ENCODE measurements around the gene ASS1.

Gene ASS1

DNA sequence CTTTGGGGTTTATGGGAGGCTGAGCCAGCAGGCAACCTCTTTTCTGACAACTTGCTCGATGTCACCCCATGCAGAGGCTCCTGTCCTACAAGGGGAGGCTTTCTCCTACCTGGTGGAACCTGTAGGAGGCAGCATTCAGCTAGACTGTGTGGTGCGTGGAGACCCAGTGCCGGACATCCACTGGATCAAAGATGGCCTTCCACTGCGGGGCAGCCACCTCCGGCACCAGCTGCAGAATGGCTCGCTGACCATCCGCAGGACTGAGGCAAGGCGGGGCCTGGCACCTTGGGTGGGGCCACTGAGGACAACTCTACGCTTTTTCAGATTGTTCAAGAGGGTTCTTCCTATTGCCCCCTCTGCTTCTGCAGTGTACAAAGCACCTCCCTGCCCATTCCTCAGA, 36.1 kb upstream of the ASS1 start:
- H3K18ac ChIP-seq (ENCODE audit: low read depth in 1 of 2, low read length in 2 of 2) = no peak overlapping the region
- DNase-seq = no peak
- H2BK12ac ChIP-seq (ENCODE audit: low read length in 2 of 2) = no peak overlapping the region
- no peaks in the 10 kb centered on the region for H3K4me1 ChIP-seq (ENCODE audit: control insufficient read depth, insufficient read depth, low read depth, low read length)
- H3K9me3 ChIP-seq (ENCODE audit: control insufficient read depth, low read length) = peaks cover 8% of the 10 kb centered on the region
- H3K9ac ChIP-seq (ENCODE audit: low read length) = no peak overlapping the region
- no peak overlapping the region for H4K91ac ChIP-seq (ENCODE audit: low read length)
- H3K4me3 ChIP-seq (ENCODE audit: insufficient read depth in 1 of 2, low read depth in 1 of 2, low read length in 2 of 2) = peak overlapping the region in 1 of 2 experiments; percentile 14
- H2BK5ac ChIP-seq (ENCODE audit: low read depth, low read length, poor library complexity, severe bottlenecking) = no peak overlapping the region
- H3K23ac ChIP-seq (ENCODE audit: low read length in 2 of 2) = no peak overlapping the region
- H3K27me3 ChIP-seq (ENCODE audit: control insufficient read depth in 1 of 2, insufficient read depth in 1 of 2, low read length in 2 of 2) = peaks cover 0 to 47% of the 10 kb centered on the region in 2 experiments
- 83% methylated on average over 9 of the region's 9 CpGs for WGBS
- no peak overlapping the region for H2BK15ac ChIP-seq (ENCODE audit: low read depth, poor library complexity, severe bottlenecking)
- H2BK120ac ChIP-seq (ENCODE audit: low read depth, low read length) = no peak overlapping the region
- no peak overlapping the region for H2AFZ ChIP-seq (ENCODE audit: low read depth, low read length)
- H3K36me3 ChIP-seq (ENCODE audit: control insufficient read depth in 1 of 2, insufficient read depth in 2 of 2, low read depth in 1 of 2, low read length in 2 of 2) = no peaks in the 10 kb centered on the region
- H3K27ac ChIP-seq (ENCODE audit: low read length, poor library complexity, severe bottlenecking) = no peak overlapping the region
- H2AK5ac ChIP-seq (ENCODE audit: low read length, severe bottlenecking) = no peak overlapping the region
- no peaks in the 10 kb centered on the region for H3K79me1 ChIP-seq (replicated peaks; ENCODE audit: low read length, poor library complexity, severe bottlenecking)
- H4K8ac ChIP-seq (ENCODE audit: low read length) = no peak overlapping the region
- no peak overlapping the region for H3K14ac ChIP-seq (ENCODE audit: low read length in 2 of 2)
- no peak overlapping the region for H3K4me2 ChIP-seq (ENCODE audit: low read length, poor library complexity, severe bottlenecking)
- H3K4ac ChIP-seq (ENCODE audit: low read depth in 1 of 2, low read length in 2 of 2) = no peak overlapping the region

DNA sequence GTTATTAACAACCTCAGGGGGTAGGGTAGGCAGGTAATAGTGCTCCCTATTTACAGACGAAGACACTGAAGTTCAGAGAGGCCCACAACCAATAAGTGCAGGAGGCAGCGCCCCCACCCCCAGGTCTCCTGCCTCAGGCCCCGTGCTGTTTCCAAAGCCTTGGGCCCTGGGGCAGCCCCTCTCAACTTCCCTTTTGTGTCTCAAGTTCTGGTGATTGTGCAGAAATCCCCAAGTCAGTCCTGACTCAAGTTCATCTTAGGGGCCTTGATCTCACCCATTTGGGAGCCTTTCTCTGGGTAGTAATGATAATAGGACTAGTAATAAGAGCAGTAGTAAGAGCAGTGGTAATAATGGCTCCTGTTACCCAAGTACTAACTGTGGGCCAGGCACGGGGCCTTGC, 35.5 kb upstream of the ASS1 start:
- Histone ChIP-seq H3K9me3 (ENCODE audit: control insufficient read depth, low read length) (peaks cover 8% of the 10 kb centered on the region), H4K91ac (ENCODE audit: low read length) (no peak overlapping the region), H3K27me3 (ENCODE audit: control insufficient read depth in 1 of 2, insufficient read depth in 1 of 2, low read length in 2 of 2) (peaks cover 0 to 47% of the 10 kb centered on the region in 2 experiments), H3K23ac (ENCODE audit: low read length in 2 of 2) (peak overlapping the region in 1 of 2 experiments; percentile 25), H3K27ac (ENCODE audit: low read length, poor library complexity, severe bottlenecking) (no peak overlapping the region), H3K9ac (ENCODE audit: low read length) (no peak overlapping the region), H2AFZ (ENCODE audit: low read depth, low read length) (no peak overlapping the region), H3K4me3 (ENCODE audit: insufficient read depth in 1 of 2, low read depth in 1 of 2, low read length in 2 of 2) (no peak overlapping the region), H3K4me1 (ENCODE audit: control insufficient read depth, insufficient read depth, low read depth, low read length) (no peaks in the 10 kb centered on the region), H4K8ac (ENCODE audit: low read length) (no peak overlapping the region), H3K79me1 (replicated peaks; ENCODE audit: low read length, poor library complexity, severe bottlenecking) (no peaks in the 10 kb centered on the region), H3K14ac (ENCODE audit: low read length in 2 of 2) (no peak overlapping the region), H3K4ac (ENCODE audit: low read depth in 1 of 2, low read length in 2 of 2) (no peak overlapping the region), H2BK12ac (ENCODE audit: low read length in 2 of 2) (no peak overlapping the region), H3K18ac (ENCODE audit: low read depth in 1 of 2, low read length in 2 of 2) (no peak overlapping the region), H3K36me3 (ENCODE audit: control insufficient read depth in 1 of 2, insufficient read depth in 2 of 2, low read depth in 1 of 2, low read length in 2 of 2) (no peaks in the 10 kb centered on the region), H2BK120ac (ENCODE audit: low read depth, low read length) (no peak overlapping the region), H2AK5ac (ENCODE audit: low read length, severe bottlenecking) (no peak overlapping the region), H3K4me2 (ENCODE audit: low read length, poor library complexity, severe bottlenecking) (no peak overlapping the region), H2BK15ac (ENCODE audit: low read depth, poor library complexity, severe bottlenecking) (no peak overlapping the region), H2BK5ac (ENCODE audit: low read depth, low read length, poor library complexity, severe bottlenecking) (no peak overlapping the region)
- no peak for DNase-seq
- 98% methylated on average over 4 of the region's 4 CpGs for WGBS

DNA sequence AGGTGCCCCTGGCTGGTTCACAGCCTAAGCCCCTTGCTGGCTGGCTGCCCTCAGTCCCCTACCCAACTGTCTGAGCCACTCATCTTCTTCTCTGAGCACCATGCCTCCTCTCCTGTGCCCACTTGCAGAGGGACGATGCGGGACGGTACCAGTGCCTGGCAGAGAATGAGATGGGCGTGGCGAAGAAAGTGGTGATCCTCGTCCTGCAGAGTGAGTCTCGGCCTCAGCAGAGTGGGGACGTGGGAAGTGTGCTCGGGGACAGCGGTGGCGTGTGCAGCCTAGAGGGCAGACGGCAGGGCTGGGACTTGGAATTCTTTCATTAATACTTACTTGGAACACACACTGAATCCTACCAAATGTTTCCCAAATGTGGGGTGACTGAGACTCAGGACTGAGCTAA, 34.3 kb upstream of the ASS1 start:
- Histone ChIP-seq H2BK15ac (ENCODE audit: low read depth, poor library complexity, severe bottlenecking) (no peak overlapping the region), H3K27me3 (ENCODE audit: control insufficient read depth in 1 of 2, insufficient read depth in 1 of 2, low read length in 2 of 2) (peaks cover 0 to 38% of the 10 kb centered on the region in 2 experiments), H3K9me3 (ENCODE audit: control insufficient read depth, low read length) (peaks cover 8% of the 10 kb centered on the region), H3K14ac (ENCODE audit: low read length in 2 of 2) (no peak overlapping the region), H3K23ac (ENCODE audit: low read length in 2 of 2) (no peak overlapping the region), H4K8ac (ENCODE audit: low read length) (no peak overlapping the region), H3K36me3 (ENCODE audit: control insufficient read depth in 1 of 2, insufficient read depth in 2 of 2, low read depth in 1 of 2, low read length in 2 of 2) (no peaks in the 10 kb centered on the region), H2AFZ (ENCODE audit: low read depth, low read length) (no peak overlapping the region), H4K91ac (ENCODE audit: low read length) (peak overlapping the region; percentile 54), H3K9ac (ENCODE audit: low read length) (no peak overlapping the region), H2BK120ac (ENCODE audit: low read depth, low read length) (no peak overlapping the region), H3K4me2 (ENCODE audit: low read length, poor library complexity, severe bottlenecking) (no peak overlapping the region), H3K18ac (ENCODE audit: low read depth in 1 of 2, low read length in 2 of 2) (no peak overlapping the region), H2AK5ac (ENCODE audit: low read length, severe bottlenecking) (no peak overlapping the region), H2BK5ac (ENCODE audit: low read depth, low read length, poor library complexity, severe bottlenecking) (no peak overlapping the region), H3K4me1 (ENCODE audit: control insufficient read depth, insufficient read depth, low read depth, low read length) (no peaks in the 10 kb centered on the region), H2BK12ac (ENCODE audit: low read length in 2 of 2) (no peak overlapping the region), H3K4me3 (ENCODE audit: insufficient read depth in 1 of 2, low read depth in 1 of 2, low read length in 2 of 2) (no peak overlapping the region), H3K4ac (ENCODE audit: low read depth in 1 of 2, low read length in 2 of 2) (no peak overlapping the region), H3K27ac (ENCODE audit: low read length, poor library complexity, severe bottlenecking) (no peak overlapping the region), H3K79me1 (replicated peaks; ENCODE audit: low read length, poor library complexity, severe bottlenecking) (no peaks in the 10 kb centered on the region)
- DNase-seq = no peak
- WGBS = 88% methylated on average over 12 of the region's 12 CpGs

DNA sequence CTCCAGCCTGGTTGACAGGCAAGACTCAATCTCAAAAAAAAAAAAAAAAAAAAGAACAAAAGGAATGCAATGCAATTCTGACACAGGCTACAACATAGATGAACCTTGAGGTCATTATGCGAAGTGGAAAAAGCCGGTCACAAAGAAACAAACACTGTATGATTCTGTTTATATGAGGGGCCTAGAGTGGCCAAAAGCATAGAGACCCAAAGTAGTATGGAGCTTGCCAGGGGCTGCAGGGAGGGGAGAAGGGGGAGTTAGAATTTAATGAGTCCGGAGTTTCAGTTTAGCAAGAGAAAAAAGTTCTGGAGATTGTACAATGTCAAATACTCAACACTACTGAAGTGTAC, 33.2 kb upstream of the ASS1 start:
- H3K79me1 ChIP-seq (replicated peaks; ENCODE audit: low read length, poor library complexity, severe bottlenecking) = no peaks in the 10 kb centered on the region
- no peak overlapping the region for H4K91ac ChIP-seq (ENCODE audit: low read length)
- H3K23ac ChIP-seq (ENCODE audit: low read length in 2 of 2) = no peak overlapping the region
- no peak overlapping the region for H2AFZ ChIP-seq (ENCODE audit: low read depth, low read length)
- H3K14ac ChIP-seq (ENCODE audit: low read length in 2 of 2) = no peak overlapping the region
- no peak overlapping the region for H3K4me2 ChIP-seq (ENCODE audit: low read length, poor library complexity, severe bottlenecking)
- no peak overlapping the region for H3K9ac ChIP-seq (ENCODE audit: low read length)
- no peak overlapping the region for H2BK120ac ChIP-seq (ENCODE audit: low read depth, low read length)
- no peak overlapping the region for H2BK15ac ChIP-seq (ENCODE audit: low read depth, poor library complexity, severe bottlenecking)
- 45% methylated on average over 2 of the region's 3 CpGs for WGBS
- H3K9me3 ChIP-seq (ENCODE audit: control insufficient read depth, low read length) = peaks cover 8% of the 10 kb centered on the region
- no peak overlapping the region for H4K8ac ChIP-seq (ENCODE audit: low read length)
- peak; percentile 56 for DNase-seq
- no peak overlapping the region for H3K4me3 ChIP-seq (ENCODE audit: insufficient read depth in 1 of 2, low read depth in 1 of 2, low read length in 2 of 2)
- no peaks in the 10 kb centered on the region for H3K4me1 ChIP-seq (ENCODE audit: control insufficient read depth, insufficient read depth, low read depth, low read length)
- H3K4ac ChIP-seq (ENCODE audit: low read depth in 1 of 2, low read length in 2 of 2) = no peak overlapping the region
- no peak overlapping the region for H2BK5ac ChIP-seq (ENCODE audit: low read depth, low read length, poor library complexity, severe bottlenecking)
- no peak overlapping the region for H2BK12ac ChIP-seq (ENCODE audit: low read length in 2 of 2)
- H3K18ac ChIP-seq (ENCODE audit: low read depth in 1 of 2, low read length in 2 of 2) = no peak overlapping the region
- H3K27me3 ChIP-seq (ENCODE audit: control insufficient read depth in 1 of 2, insufficient read depth in 1 of 2, low read length in 2 of 2) = peaks cover 0 to 38% of the 10 kb centered on the region in 2 experiments
- H3K27ac ChIP-seq (ENCODE audit: low read length, poor library complexity, severe bottlenecking) = no peak overlapping the region
- H2AK5ac ChIP-seq (ENCODE audit: low read length, severe bottlenecking) = no peak overlapping the region
- no peaks in the 10 kb centered on the region for H3K36me3 ChIP-seq (ENCODE audit: control insufficient read depth in 1 of 2, insufficient read depth in 2 of 2, low read depth in 1 of 2, low read length in 2 of 2)
